ENCODE results near the gene METTL21C. TPM values are rescaled to one million over a fixed set of nuclear protein-coding genes. Genes with fewer than 3 reads are reported as not detected.

The METTL21C gene
- total RNA-seq, 4 donors from 2014 or later, result not detected

DNA sequence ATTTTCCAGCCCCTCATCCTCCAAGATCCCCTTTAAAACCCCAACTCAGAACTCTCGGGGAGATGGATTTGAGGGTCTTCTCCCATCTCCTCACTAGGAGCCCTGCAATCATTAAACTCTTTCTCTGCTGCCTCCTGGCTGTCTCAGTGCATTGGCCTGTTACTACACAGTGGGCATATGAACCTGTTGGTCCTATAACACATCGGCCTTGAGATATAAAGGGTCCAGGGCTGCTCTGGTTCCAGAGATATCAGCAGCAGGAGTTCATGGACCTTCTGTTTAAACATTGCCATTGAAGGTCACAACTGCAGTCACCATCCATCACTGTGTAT is 3.8 kb upstream of the METTL21C start:
- DNase-seq (ENCODE audit: low spot score) (no peak), ATAC-seq (ENCODE audit: low FRiP score) (no peak)
- TF ChIP-seq, protein P1, sequence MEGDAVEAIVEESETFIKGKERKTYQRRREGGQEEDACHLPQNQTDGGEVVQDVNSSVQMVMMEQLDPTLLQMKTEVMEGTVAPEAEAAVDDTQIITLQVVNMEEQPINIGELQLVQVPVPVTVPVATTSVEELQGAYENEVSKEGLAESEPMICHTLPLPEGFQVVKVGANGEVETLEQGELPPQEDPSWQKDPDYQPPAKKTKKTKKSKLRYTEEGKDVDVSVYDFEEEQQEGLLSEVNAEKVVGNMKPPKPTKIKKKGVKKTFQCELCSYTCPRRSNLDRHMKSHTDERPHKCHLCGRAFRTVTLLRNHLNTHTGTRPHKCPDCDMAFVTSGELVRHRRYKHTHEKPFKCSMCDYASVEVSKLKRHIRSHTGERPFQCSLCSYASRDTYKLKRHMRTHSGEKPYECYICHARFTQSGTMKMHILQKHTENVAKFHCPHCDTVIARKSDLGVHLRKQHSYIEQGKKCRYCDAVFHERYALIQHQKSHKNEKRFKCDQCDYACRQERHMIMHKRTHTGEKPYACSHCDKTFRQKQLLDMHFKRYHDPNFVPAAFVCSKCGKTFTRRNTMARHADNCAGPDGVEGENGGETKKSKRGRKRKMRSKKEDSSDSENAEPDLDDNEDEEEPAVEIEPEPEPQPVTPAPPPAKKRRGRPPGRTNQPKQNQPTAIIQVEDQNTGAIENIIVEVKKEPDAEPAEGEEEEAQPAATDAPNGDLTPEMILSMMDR (IDR thresholded peaks at IDR 0.05), result no peak

DNA sequence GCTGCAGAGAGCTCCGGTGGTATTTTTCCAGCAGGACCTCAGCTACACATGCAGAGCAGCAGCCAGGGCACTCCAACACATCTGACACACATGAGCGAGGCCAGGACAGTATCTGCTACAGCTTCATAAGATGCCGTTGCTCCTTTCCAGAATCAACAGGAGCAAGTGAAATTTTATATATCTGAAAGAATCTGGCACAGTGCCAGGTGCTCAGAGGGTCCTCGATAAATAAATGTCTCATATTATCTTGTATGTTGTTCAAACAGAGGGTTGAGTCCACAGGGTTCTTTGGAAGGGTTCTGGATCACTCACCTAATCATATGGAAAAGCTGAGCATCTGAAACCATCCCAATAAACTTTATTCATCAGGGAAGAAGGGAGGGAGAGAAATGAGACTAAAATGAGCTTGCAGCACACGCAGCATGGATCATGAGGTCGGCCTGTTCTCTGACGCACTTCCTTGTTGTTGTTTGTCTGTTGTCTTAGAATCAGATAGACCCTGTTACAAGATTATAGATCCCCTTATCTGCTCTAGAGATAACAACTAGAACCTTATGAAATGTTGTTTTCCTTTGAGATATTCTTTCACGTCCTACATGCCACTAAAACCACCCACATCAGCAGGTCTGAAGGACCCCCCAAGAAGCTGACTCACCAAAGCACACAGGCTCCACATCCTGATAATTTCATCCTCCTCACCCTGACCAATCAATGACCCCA is 3.2 kb upstream of the METTL21C start:
- TF ChIP-seq, protein P1 (IDR thresholded peaks at IDR 0.05), result no peak
- ATAC-seq (ENCODE audit: low FRiP score) (no peak), DNase-seq (ENCODE audit: low spot score) (no peak)

DNA sequence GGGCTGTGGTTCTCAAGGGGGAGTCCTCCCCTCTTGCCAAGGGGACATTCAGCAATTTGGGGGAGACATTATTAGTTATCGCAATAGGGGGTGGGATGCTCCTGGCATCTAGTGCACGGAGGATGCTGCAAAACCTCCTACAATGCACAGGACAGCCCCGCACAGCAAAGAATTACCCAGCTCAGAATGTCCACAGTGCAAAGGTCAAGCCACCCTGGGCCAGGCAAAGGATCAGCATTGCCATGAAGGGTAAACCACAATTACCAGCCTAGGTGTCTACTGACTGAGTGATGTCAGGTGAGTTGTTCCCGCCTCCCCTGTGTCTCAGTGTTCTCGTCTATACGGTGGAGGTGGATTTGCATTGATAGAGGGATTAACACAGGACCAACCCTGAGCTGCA is 2.4 kb upstream of the METTL21C start:
- no peak for ATAC-seq (ENCODE audit: low FRiP score)
- no peak for DNase-seq (ENCODE audit: low spot score)
- TF ChIP-seq, protein P1 (IDR thresholded peaks at IDR 0.05), result no peak

DNA sequence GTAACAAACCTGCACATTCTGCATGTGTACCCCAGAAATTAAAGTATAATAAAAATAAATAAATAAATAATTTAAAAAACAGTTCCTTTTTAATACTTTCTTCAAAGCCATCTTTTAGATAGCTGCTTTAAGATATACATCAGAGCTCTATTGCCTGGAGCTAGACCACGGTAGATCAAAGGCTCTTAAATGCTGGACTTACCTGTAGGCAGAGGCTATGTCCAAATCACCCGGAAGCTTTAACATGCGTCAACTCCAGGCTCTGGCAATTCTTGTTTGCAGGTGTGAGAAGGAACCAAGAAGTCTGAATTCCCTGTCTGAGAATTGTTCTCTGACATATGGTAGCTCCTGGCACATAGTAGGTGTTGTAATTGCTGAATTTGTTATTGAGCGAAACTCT is 1.6 kb upstream of the METTL21C start:
- TF ChIP-seq, protein P1 (IDR thresholded peaks at IDR 0.05), result no peak
- ATAC-seq (ENCODE audit: low FRiP score) (no peak), DNase-seq (ENCODE audit: low spot score) (no peak)

DNA sequence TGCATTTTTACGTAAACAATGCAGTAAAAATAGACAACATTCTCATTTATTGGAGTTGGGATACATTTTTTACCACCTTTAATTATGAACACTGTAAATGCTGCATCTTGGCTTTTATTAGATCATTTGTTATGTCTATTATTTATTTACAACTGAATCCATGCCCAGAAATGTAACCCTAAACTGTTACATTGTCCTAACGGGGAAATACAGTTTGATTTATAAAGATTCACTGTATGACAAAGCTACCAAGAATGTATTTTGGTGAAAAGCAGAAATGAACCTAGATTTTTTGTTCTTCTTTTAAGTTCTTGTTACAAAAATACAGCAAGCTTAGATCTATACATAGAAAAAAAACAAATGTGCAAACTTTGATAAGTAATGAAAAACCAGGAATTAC is 1.1 kb downstream of the METTL21C start:
- DNase-seq (ENCODE audit: low spot score) (no peak), ATAC-seq (ENCODE audit: low FRiP score) (no peak)
- TF ChIP-seq, protein P1 (IDR thresholded peaks at IDR 0.05), result no peak

DNA sequence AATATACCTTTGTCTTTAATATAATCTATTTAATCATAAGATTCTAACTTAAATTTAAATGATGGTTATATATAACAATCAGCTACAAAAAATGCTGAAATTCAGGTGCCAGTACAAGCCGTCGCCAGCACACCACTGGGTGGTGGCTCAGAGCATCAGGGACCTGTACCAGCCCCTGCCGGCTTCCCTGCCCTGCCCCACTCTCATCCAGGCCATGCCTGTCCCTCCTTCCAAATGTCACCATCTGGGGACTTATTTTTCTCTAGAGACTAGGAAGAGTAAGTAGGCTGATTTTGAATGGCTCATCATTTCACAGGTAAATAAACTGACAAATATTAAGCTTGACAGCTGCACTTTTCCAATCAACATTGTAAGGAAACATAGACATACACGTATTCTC is 1.6 kb downstream of the METTL21C start:
- ATAC-seq (ENCODE audit: low FRiP score) (no peak), DNase-seq (ENCODE audit: low spot score) (no peak)
- TF ChIP-seq, protein P1 (IDR thresholded peaks at IDR 0.05), result no peak

DNA sequence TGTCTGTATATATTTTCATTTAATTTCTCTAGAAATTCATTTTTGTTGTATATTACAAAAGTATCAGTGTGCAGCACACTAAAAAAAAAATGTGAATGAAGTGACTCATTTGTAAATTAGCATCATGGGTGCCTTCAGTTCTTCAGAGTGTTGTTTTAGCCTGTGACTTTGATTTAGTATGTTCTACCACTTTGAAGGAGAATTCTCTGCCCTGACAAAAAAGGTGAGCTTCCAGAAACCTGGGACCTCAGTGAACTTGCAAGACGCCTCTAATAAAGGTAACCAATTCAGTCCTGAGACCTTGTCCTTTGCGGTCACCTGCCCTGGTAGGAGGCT is 2.4 kb downstream of the METTL21C start:
- DNase-seq (ENCODE audit: low spot score), result no peak
- ATAC-seq (ENCODE audit: low FRiP score), result no peak
- TF ChIP-seq, protein P1 (IDR thresholded peaks at IDR 0.05), result no peak
